Measurements from ENCODE around the gene LDHA.

DNA sequence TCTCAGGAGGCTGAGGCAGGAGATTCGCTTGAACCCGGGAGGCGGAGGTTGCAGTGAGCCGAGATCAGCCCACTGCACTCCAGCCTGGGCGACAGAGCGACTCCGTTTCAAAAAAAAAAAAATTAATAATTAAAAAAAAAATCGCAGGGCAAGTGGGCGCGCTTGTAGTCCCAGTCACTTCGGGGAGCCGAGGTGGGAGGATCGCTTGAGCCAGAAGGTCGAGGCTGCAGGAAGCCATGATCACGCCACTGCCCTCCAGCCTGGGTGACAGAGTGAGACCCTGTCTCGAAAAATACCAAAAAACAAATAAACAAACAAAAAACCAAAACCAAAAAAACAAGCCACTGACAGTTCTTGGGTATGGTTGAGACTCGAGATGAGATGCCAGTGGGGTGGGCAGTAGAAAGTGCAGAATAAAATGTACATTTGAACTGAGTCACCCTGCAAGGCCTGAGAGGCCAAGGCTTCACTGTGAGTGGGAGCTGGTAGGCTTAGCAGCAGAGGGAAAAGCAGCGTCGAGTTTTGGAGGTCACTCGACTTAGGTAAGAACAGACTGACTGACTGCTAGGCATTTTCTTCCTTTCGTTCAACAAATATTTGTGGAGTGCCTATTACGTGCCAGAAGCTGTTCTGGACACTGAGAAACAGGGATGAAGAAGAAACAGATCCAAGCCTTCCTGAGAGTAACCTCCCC lies 635 bp upstream of the LDHA start:
- TF ChIP-seq CTCF (IDR thresholded peaks at IDR 0.05; ENCODE audit: insufficient read depth, low read depth, low read length) (no peak), EZH2 (IDR thresholded peaks at IDR 0.05; ENCODE audit: insufficient read depth, low read length) (no peak)

All from astrocyte (in vitro differentiated cells and primary cell).